Neural cell (in vitro differentiated cells): ENCODE measurements around the gene ACTRT3. TPM values are rescaled to one million over a fixed set of nuclear protein-coding genes. Genes with fewer than 3 reads are reported as not detected.

ENCODE experiments used
- H2AFZ ChIP-seq: fragments of 200-600, 300-800 bp; sonication (generic), shearing (Covaris generic); 2 replicates; pipeline ENCODE4 v1.6.0; 2014; ENCODE audit warnings: low read depth, mild to moderate bottlenecking, antibody characterized with exemption, low read length, moderate library complexity
- H3F3A ChIP-seq: fragments of 200-600 bp; shearing (Covaris generic); 2 replicates; pipeline ENCODE4 v1.6.1; 2016; ENCODE audit warnings: mild to moderate bottlenecking, moderate library complexity, mixed read lengths, antibody characterized with exemption, low read length; ENCODE audit not compliant: insufficient read depth, poor library complexity, severe bottlenecking
- H3K27ac ChIP-seq: fragments of 200-600, 300-800 bp; sonication (generic), shearing (Covaris generic); 2 replicates; pipeline ENCODE4 v1.5.1; 2014; ENCODE audit warnings: mild to moderate bottlenecking, low read length, moderate library complexity
- H3K27me3 ChIP-seq: fragments of 300-800, 200-600 bp; sonication (generic), shearing (Covaris generic); 2 replicates; pipeline ENCODE4 v1.6.0; 2014; ENCODE audit warnings: mild to moderate bottlenecking, low read depth, low read length, moderate library complexity; ENCODE audit not compliant: insufficient read depth
- H3K36me3 ChIP-seq: fragments of 300-800, 200-600 bp; sonication (generic), shearing (Covaris generic); 2 replicates; pipeline ENCODE4 v1.5.1; 2014; ENCODE audit warnings: mild to moderate bottlenecking, antibody characterized with exemption, low read length, moderate library complexity; ENCODE audit not compliant: insufficient read depth
- H3K4me2 ChIP-seq: fragments of 300-800, 200-600 bp; sonication (generic), shearing (Covaris generic); 2 replicates; pipeline ENCODE4 v1.6.0; 2014; ENCODE audit warnings: mild to moderate bottlenecking, low read length
- H3K4me3 ChIP-seq: fragments of 300-800, 200-600 bp; sonication (generic), shearing (Covaris generic); 2 replicates; pipeline ENCODE4 v1.5.1; 2014; ENCODE audit warnings: mild to moderate bottlenecking, low read length, moderate library complexity
- H3K79me2 ChIP-seq: fragments of 200-600 bp; shearing (Covaris generic); replicated peaks from 2 replicates; pipeline ENCODE4 v1.6.0; 2014; ENCODE audit warnings: mild to moderate bottlenecking, low read length, moderate library complexity; ENCODE audit not compliant: insufficient read depth
- H3K9ac ChIP-seq: fragments of 300-800, 200-600 bp; sonication (generic), shearing (Covaris generic); 2 replicates; pipeline ENCODE4 v1.6.1; 2016; ENCODE audit warnings: mild to moderate bottlenecking, low read length, mixed read lengths
- H3K9me2 ChIP-seq: fragments of 200-600 bp; shearing (Covaris generic); 2 replicates; pipeline ENCODE4 v1.6.1; 2016; ENCODE audit warnings: mild to moderate bottlenecking, low read length, mixed read lengths; ENCODE audit not compliant: insufficient read depth
- H3K9me3 ChIP-seq: fragments of 200-600, 300-800 bp; sonication (generic), shearing (Covaris generic); 2 replicates; pipeline ENCODE4 v1.6.1; 2016; ENCODE audit warnings: mild to moderate bottlenecking, mixed run types, low read length, moderate library complexity, mixed read lengths
- H4K20me1 ChIP-seq: fragments of 200-600 bp; shearing (Covaris generic); 2 replicates; pipeline ENCODE4 v1.6.1; 2016; ENCODE audit warnings: mild to moderate bottlenecking, mixed run types; ENCODE audit not compliant: insufficient read depth
- EP300 ChIP-seq: fragments of 450-650 bp; conservative IDR thresholded peaks from 2 replicates; pipeline ENCODE4 v1.6.1; 2014; ENCODE audit warnings: antibody characterized with exemption, mild to moderate bottlenecking, moderate library complexity; ENCODE audit not compliant: poor library complexity, severe bottlenecking
- EZH2 ChIP-seq: fragments of 200-600, 300-800 bp; shearing (Covaris generic), sonication (generic); IDR thresholded peaks from 2 replicates; pipeline ENCODE4 v1.6.1; 2014; ENCODE audit warnings: antibody characterized with exemption, low read length, borderline replicate concordance, mild to moderate bottlenecking; ENCODE audit not compliant: insufficient read depth, poor library complexity, severe bottlenecking
- MXI1 ChIP-seq: fragments of 450-650 bp; conservative IDR thresholded peaks from 2 replicates; pipeline ENCODE4 v1.6.1; 2014; ENCODE audit warnings: antibody characterized with exemption, mild to moderate bottlenecking; ENCODE audit not compliant: poor library complexity, severe bottlenecking
- POLR2AphosphoS5 ChIP-seq: IDR thresholded peaks from 2 replicates; pipeline ENCODE4 v1.6.1; 2012
- RAD21 ChIP-seq: fragments of 450-650 bp; conservative IDR thresholded peaks from 2 replicates; pipeline ENCODE4 v1.6.1; 2014; ENCODE audit warnings: antibody characterized with exemption, mild to moderate bottlenecking, moderate library complexity
- SMC3 ChIP-seq: fragments of 450-650 bp; conservative IDR thresholded peaks from 2 replicates; pipeline ENCODE4 v1.6.1; 2014; ENCODE audit warnings: antibody characterized with exemption, mild to moderate bottlenecking, moderate library complexity; ENCODE audit not compliant: poor library complexity
- TAF1 ChIP-seq: IDR thresholded peaks from 2 replicates; pipeline ENCODE4 v1.6.1; 2012; ENCODE audit warnings: low read depth
- polyA plus RNA-seq: library from polyadenylated mRNA; depleted of rRNA; stranded (reverse); fragments of >200 nt; gene quantifications from 2 replicates; pipeline ENCODE4 v1.2.3, GENCODE V29; 2014
- TF ChIP-seq, protein P1 (sequence below): fragments of 450-650 bp; IDR thresholded peaks from 2 replicates; pipeline ENCODE4 v1.5.1; 2014; ENCODE audit warnings: antibody characterized with exemption, mild to moderate bottlenecking, moderate library complexity; ENCODE audit not compliant: poor library complexity, severe bottlenecking
- TF ChIP-seq, protein P2 (sequence below): IDR thresholded peaks from 2 replicates; pipeline ENCODE4 v1.6.1; 2012; ENCODE audit warnings: borderline replicate concordance

The ACTRT3 gene
- polyA plus RNA-seq, 1 donor from 2014 or later = not detected

DNA sequence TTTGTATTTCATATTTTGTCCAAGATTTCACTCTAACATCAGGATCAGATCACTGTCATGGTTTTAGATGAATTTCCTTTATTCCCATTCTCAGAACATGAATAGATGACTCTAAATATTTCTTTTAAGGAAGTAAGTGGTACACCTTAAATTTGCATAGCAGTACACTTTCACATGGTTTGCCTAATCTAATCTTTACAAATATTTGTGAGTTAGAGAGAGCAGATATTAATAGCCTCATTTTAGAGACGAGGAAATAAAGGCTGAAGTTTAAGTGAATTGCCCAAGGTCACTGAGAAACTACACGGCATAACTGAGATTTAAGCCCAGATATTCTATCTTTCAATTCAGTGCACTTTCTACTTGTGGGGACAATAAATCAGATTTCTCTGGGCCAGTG is 18.7 kb downstream of the ACTRT3 start:
- no peaks in the 10 kb centered on the region for H3K27me3 ChIP-seq
- no peaks in the 10 kb centered on the region for H3K36me3 ChIP-seq
- H2AFZ ChIP-seq = no peak overlapping the region
- no peaks in the 10 kb centered on the region for H3F3A ChIP-seq
- H3K9ac ChIP-seq = no peak overlapping the region
- H3K27ac ChIP-seq = no peak overlapping the region
- no peaks in the 10 kb centered on the region for H3K9me3 ChIP-seq
- no peak overlapping the region for H3K4me2 ChIP-seq
- no peaks in the 10 kb centered on the region for H3K9me2 ChIP-seq
- H4K20me1 ChIP-seq = no peaks in the 10 kb centered on the region
- no peaks in the 10 kb centered on the region for H3K79me2 ChIP-seq
- H3K4me3 ChIP-seq = no peak overlapping the region
- no peak for TF ChIP-seq SMC3
- no peak for TF ChIP-seq RAD21
- TF ChIP-seq TAF1 = no peak

DNA sequence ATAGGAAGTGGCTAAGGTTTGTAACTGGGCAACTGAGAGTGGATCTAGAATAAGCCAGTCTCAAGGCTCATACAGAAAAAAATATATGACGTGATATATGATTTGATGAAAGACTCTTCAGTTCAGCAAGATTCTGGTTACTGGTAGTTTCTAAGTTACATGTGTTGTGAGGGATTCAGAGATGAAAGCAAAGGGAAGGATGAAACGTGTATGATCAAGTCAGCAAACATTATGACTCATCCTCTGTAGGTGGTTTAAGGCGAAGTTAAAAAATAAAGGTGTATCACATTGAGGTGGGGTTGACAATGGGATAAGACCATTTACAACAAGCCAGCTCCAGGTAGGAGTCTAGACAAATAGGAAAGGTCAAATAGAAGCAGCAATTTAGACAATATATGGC is 20.7 kb downstream of the ACTRT3 start:
- H3K27ac ChIP-seq = no peak overlapping the region
- H3K4me3 ChIP-seq = no peak overlapping the region
- no peak overlapping the region for H3K9ac ChIP-seq
- no peaks in the 10 kb centered on the region for H3K9me2 ChIP-seq
- no peaks in the 10 kb centered on the region for H4K20me1 ChIP-seq
- no peaks in the 10 kb centered on the region for H3K79me2 ChIP-seq
- H3K4me2 ChIP-seq = no peak overlapping the region
- no peak overlapping the region for H2AFZ ChIP-seq
- no peaks in the 10 kb centered on the region for H3F3A ChIP-seq
- no peaks in the 10 kb centered on the region for H3K36me3 ChIP-seq
- no peaks in the 10 kb centered on the region for H3K27me3 ChIP-seq
- H3K9me3 ChIP-seq = no peaks in the 10 kb centered on the region
- no peak for TF ChIP-seq EP300
- TF ChIP-seq TAF1 = no peak
- TF ChIP-seq RAD21 = no peak
- TF ChIP-seq EZH2 = no peak
- TF ChIP-seq MXI1 = no peak
- TF ChIP-seq POLR2AphosphoS5 = no peak
- TF ChIP-seq, protein P1, sequence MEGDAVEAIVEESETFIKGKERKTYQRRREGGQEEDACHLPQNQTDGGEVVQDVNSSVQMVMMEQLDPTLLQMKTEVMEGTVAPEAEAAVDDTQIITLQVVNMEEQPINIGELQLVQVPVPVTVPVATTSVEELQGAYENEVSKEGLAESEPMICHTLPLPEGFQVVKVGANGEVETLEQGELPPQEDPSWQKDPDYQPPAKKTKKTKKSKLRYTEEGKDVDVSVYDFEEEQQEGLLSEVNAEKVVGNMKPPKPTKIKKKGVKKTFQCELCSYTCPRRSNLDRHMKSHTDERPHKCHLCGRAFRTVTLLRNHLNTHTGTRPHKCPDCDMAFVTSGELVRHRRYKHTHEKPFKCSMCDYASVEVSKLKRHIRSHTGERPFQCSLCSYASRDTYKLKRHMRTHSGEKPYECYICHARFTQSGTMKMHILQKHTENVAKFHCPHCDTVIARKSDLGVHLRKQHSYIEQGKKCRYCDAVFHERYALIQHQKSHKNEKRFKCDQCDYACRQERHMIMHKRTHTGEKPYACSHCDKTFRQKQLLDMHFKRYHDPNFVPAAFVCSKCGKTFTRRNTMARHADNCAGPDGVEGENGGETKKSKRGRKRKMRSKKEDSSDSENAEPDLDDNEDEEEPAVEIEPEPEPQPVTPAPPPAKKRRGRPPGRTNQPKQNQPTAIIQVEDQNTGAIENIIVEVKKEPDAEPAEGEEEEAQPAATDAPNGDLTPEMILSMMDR = no peak
- TF ChIP-seq, protein P2, sequence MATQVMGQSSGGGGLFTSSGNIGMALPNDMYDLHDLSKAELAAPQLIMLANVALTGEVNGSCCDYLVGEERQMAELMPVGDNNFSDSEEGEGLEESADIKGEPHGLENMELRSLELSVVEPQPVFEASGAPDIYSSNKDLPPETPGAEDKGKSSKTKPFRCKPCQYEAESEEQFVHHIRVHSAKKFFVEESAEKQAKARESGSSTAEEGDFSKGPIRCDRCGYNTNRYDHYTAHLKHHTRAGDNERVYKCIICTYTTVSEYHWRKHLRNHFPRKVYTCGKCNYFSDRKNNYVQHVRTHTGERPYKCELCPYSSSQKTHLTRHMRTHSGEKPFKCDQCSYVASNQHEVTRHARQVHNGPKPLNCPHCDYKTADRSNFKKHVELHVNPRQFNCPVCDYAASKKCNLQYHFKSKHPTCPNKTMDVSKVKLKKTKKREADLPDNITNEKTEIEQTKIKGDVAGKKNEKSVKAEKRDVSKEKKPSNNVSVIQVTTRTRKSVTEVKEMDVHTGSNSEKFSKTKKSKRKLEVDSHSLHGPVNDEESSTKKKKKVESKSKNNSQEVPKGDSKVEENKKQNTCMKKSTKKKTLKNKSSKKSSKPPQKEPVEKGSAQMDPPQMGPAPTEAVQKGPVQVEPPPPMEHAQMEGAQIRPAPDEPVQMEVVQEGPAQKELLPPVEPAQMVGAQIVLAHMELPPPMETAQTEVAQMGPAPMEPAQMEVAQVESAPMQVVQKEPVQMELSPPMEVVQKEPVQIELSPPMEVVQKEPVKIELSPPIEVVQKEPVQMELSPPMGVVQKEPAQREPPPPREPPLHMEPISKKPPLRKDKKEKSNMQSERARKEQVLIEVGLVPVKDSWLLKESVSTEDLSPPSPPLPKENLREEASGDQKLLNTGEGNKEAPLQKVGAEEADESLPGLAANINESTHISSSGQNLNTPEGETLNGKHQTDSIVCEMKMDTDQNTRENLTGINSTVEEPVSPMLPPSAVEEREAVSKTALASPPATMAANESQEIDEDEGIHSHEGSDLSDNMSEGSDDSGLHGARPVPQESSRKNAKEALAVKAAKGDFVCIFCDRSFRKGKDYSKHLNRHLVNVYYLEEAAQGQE = no peak
- no peak for TF ChIP-seq SMC3

DNA sequence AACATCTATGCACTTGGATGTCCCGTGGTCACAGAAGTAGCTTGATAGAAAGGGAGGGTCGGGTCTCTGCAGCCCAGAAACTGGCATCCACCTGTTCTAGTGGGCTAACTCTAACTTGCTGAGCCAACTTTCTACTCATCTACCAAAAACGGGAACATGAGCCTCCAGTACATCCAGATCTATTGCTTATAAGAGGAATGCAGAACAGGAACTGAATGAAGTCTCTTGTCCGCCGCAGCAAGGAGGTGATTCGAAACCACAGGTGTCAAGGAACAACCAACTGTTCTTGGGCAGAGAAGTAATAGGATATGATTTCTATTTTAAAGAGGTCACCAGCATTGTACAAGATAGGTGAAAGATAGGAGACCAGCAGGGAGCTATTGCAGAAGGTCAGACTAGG is 22.4 kb downstream of the ACTRT3 start:
- no peaks in the 10 kb centered on the region for H3K36me3 ChIP-seq
- H3F3A ChIP-seq = no peaks in the 10 kb centered on the region
- TF ChIP-seq EP300 (no peak), MXI1 (no peak), SMC3 (no peak), RAD21 (no peak), EZH2 (no peak), TAF1 (no peak), POLR2AphosphoS5 (no peak)
- TF ChIP-seq, protein P2 = no peak
- TF ChIP-seq, protein P1 = no peak
- H3K9ac ChIP-seq = no peak overlapping the region
- H3K27ac ChIP-seq = no peak overlapping the region
- H3K79me2 ChIP-seq = no peaks in the 10 kb centered on the region
- no peaks in the 10 kb centered on the region for H3K27me3 ChIP-seq
- no peaks in the 10 kb centered on the region for H4K20me1 ChIP-seq
- H3K4me2 ChIP-seq = no peak overlapping the region
- H2AFZ ChIP-seq = no peak overlapping the region
- H3K9me2 ChIP-seq = no peaks in the 10 kb centered on the region
- H3K4me3 ChIP-seq = no peak overlapping the region
- H3K9me3 ChIP-seq = no peaks in the 10 kb centered on the region
